Measurements from ENCODE around the gene DENND6B. TPM values are rescaled to one million over a fixed set of nuclear protein-coding genes. Genes with fewer than 3 reads are reported as not detected.

Gene DENND6B
- total and polyA plus RNA-seq, 2 of the 13 experiments (the other 11 are each of a cell fraction or from before 2014, with no cell fraction given), result 0.95 to 3.8 TPM

DNA sequence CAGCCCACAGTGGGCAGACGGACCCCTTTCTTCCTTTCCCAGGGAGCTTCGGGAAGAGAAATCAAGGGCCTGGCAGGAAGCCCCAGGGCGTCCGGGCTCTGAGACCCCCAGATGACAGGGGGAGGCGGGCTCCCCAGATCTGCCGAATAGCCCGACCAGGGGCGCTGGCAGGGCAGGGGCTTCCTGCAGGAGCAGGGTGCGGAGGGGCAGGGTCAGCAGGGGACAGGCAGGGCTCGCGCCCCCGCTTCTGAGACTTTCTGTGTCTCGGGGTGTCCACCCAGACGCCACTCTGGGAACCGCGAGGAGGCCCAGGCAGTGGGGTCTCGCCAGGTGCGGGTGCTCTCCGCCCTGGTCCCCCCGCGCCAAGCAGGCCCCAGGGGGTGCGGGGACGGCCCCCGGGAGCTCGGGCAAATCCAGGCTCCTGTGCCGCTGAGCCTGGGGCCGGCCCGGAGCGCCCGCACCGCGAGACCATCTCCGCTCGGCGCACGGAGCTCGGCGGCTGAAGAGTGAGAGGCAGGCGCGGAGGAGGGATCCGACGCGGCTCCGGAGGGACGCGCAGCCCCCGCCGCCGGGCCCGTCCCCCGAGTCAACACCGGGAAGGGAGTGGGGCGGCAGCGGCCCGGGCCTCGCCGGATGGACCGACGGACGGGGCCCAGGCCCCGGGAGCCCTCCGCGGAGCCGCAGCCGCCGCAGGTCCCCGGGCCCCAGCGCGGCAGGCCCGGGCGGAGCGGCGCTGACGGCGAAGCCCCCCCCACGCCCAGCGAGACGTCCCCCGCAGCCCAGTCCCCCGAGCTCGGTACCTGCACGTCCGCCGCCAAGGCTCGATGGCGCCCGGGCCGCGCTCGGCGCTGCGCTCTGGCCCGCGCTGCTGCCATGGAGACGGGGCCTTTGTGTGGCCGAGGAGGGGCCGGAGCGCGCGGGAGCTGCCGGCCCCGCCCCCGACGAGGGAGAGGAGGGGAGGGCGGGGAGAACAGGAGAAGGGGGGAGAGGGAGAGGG lies 19.8 kb downstream of the DENND6B start, which contains the start of gene PLXNB2 (continued):
- TF ChIP-seq MIXL1 (CRISPR knock-in tag; IDR thresholded peaks at IDR 0.05) (no peak), ZNF44 (CRISPR knock-in tag; IDR thresholded peaks at IDR 0.05) (no peak), ZNF552 (CRISPR knock-in tag; IDR thresholded peaks at IDR 0.05; ENCODE audit: borderline replicate concordance) (0 out of 2 replicates have a peak, but pooled peaks have one; percentile 41), JUNB (CRISPR knock-in tag; IDR thresholded peaks at IDR 0.05; ENCODE audit: borderline replicate concordance) (no peak), RXRB (CRISPR knock-in tag; IDR thresholded peaks at IDR 0.05; ENCODE audit: borderline replicate concordance) (no peak), ATF1 (CRISPR knock-in tag; IDR thresholded peaks at IDR 0.05) (no peak), NFE2L1 (CRISPR knock-in tag; IDR thresholded peaks at IDR 0.05; ENCODE audit: borderline replicate concordance) (no peak), POLR2AphosphoS2 (IDR thresholded peaks at IDR 0.05; ENCODE audit: low read depth, low read length) (no peak), NONO (IDR thresholded peaks at IDR 0.05) (no peak), NONO (CRISPR knock-in tag; conservative IDR thresholded peaks at IDR 0.05) (no peak; the same call in 1 of the 2 replicates), ZNF468 (CRISPR knock-in tag; IDR thresholded peaks at IDR 0.05) (no peak), ZNF383 (CRISPR knock-in tag; IDR thresholded peaks at IDR 0.05; ENCODE audit: borderline replicate concordance) (no peak), SRSF1 (optimal IDR thresholded peaks at IDR 0.05; ENCODE audit: low read depth, low read length) (no peak), YY1 (IDR thresholded peaks at IDR 0.05; ENCODE audit: insufficient read depth, insufficient replicate concordance, low read depth, low read length) (peak; percentile 64), ZNF790 (CRISPR knock-in tag; IDR thresholded peaks at IDR 0.05; ENCODE audit: borderline replicate concordance) (no peak), TBX2 (CRISPR knock-in tag; IDR thresholded peaks at IDR 0.05; ENCODE audit: borderline replicate concordance) (peak; percentile 41; the same call in 1 of the 2 replicates), IKZF1 (IDR thresholded peaks at IDR 0.05) (no peak), ZNF703 (CRISPR knock-in tag; IDR thresholded peaks at IDR 0.05; ENCODE audit: borderline replicate concordance) (no peak), ZNF75D (CRISPR knock-in tag; IDR thresholded peaks at IDR 0.05; ENCODE audit: borderline replicate concordance) (no peak), ZFP1 (CRISPR knock-in tag; IDR thresholded peaks at IDR 0.05) (no peak), KDM4B (CRISPR knock-in tag; IDR thresholded peaks at IDR 0.05) (no peak)
- TF ChIP-seq, protein P1, sequence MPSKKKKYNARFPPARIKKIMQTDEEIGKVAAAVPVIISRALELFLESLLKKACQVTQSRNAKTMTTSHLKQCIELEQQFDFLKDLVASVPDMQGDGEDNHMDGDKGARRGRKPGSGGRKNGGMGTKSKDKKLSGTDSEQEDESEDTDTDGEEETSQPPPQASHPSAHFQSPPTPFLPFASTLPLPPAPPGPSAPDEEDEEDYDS (CRISPR knock-in tag; IDR thresholded peaks at IDR 0.05), result peak; percentile 17; the same call in 1 of the 2 replicates
- TF ChIP-seq, protein P2, sequence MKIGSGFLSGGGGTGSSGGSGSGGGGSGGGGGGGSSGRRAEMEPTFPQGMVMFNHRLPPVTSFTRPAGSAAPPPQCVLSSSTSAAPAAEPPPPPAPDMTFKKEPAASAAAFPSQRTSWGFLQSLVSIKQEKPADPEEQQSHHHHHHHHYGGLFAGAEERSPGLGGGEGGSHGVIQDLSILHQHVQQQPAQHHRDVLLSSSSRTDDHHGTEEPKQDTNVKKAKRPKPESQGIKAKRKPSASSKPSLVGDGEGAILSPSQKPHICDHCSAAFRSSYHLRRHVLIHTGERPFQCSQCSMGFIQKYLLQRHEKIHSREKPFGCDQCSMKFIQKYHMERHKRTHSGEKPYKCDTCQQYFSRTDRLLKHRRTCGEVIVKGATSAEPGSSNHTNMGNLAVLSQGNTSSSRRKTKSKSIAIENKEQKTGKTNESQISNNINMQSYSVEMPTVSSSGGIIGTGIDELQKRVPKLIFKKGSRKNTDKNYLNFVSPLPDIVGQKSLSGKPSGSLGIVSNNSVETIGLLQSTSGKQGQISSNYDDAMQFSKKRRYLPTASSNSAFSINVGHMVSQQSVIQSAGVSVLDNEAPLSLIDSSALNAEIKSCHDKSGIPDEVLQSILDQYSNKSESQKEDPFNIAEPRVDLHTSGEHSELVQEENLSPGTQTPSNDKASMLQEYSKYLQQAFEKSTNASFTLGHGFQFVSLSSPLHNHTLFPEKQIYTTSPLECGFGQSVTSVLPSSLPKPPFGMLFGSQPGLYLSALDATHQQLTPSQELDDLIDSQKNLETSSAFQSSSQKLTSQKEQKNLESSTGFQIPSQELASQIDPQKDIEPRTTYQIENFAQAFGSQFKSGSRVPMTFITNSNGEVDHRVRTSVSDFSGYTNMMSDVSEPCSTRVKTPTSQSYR (CRISPR knock-in tag; IDR thresholded peaks at IDR 0.05; ENCODE audit: borderline replicate concordance), result no peak
- TF ChIP-seq, protein P3, sequence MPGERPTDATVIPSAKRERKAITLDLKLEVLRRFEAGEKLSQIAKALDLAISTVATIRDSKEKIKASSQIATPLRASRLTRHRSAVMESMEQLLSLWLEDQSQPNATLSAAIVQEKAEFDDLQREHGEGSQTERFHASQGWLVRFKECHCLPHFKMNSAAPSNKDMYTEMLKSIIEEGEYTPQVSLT (CRISPR knock-in tag; IDR thresholded peaks at IDR 0.05; ENCODE audit: borderline replicate concordance, low read depth), result no peak
- TF ChIP-seq, protein P4, sequence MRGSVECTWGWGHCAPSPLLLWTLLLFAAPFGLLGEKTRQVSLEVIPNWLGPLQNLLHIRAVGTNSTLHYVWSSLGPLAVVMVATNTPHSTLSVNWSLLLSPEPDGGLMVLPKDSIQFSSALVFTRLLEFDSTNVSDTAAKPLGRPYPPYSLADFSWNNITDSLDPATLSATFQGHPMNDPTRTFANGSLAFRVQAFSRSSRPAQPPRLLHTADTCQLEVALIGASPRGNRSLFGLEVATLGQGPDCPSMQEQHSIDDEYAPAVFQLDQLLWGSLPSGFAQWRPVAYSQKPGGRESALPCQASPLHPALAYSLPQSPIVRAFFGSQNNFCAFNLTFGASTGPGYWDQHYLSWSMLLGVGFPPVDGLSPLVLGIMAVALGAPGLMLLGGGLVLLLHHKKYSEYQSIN (CRISPR knock-in tag; IDR thresholded peaks at IDR 0.05; ENCODE audit: borderline replicate concordance), result no peak
- TF ChIP-seq, protein P5, sequence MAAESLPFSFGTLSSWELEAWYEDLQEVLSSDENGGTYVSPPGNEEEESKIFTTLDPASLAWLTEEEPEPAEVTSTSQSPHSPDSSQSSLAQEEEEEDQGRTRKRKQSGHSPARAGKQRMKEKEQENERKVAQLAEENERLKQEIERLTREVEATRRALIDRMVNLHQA (CRISPR knock-in tag; IDR thresholded peaks at IDR 0.05), result no peak

All from HepG2 (cell line).